Astrocyte (in vitro differentiated cells and primary cell): ENCODE data around the gene SLC2A13.

ENCODE experiments used
- CTCF ChIP-seq: IDR thresholded peaks from 2 replicates; pipeline ENCODE4 v1.5.1; 2011; ENCODE audit warnings: low read depth, mild to moderate bottlenecking, inconsistent platforms, low read length, moderate library complexity; ENCODE audit not compliant: insufficient read depth
- EZH2 ChIP-seq: IDR thresholded peaks from 2 replicates; pipeline ENCODE4 v1.6.1; 2012; ENCODE audit warnings: mild to moderate bottlenecking, low read length, inconsistent platforms; ENCODE audit not compliant: insufficient read depth

GRCh38 chr12:39958377-39958776 lies 147.5 kb downstream of the SLC2A13 start:
- TF ChIP-seq EZH2: no peak
- TF ChIP-seq CTCF: no peak
